22Rv1 (cell line): ENCODE results near the gene HTR6.

Source experiments
- CTCF ChIP-seq: fragments of 450-650 bp; IDR thresholded peaks from 2 replicates; pipeline ENCODE4 v1.5.1; 2017; ENCODE audit warnings: mild to moderate bottlenecking
- ZFX ChIP-seq: fragments of 450-650 bp; IDR thresholded peaks from 2 replicates; pipeline ENCODE4 v1.6.1; 2017; ENCODE audit warnings: antibody characterized with exemption, borderline replicate concordance

- TF ChIP-seq ZFX (no peak), CTCF (no peak)
Observed at GRCh38 chr1:19646377-19647319, 18.0 kb upstream of the HTR6 start.
